Naive thymus-derived CD8-positive, alpha-beta T cell (primary cell): ENCODE results near the gene GLRA3. TPM values are rescaled to one million over a fixed set of nuclear protein-coding genes. Genes with fewer than 3 reads are reported as not detected.

ENCODE experiments used
- ATAC-seq, 2 donors: fragments of 150-1000 bp; cut with Tn5 transposase in 1 of 2; sonication (Bioruptor Pico), chemical (Tn5 transposase) in 1 of 2; 1 replicate in 1 of 2; 2 replicates in 1 of 2; pipeline ENCODE4 v1.10.0; 2021; ENCODE audit warnings: mild to moderate bottlenecking in 2 of 2, moderate library complexity in 2 of 2
- POLR2A ChIA-PET: fragments of 350-600 bp; sonication (Branson Sonifier 250); formaldehyde crosslinking; loops from one replicate; lab custom pipeline; 2021; ENCODE audit warnings: antibody characterized with exemption; lab: Charles Lee
- DNase-seq, 10 donors: peaks; one replicate each; pipeline versions ENCODE4 v3.0.0 to v3.0.0-alpha.2; 2020 to 2022
- H3K27ac Mint-ChIP-seq, 10 donors: one replicate each; pipeline ENCODE4 v1.8.0; 2020 to 2022; ENCODE audit warnings: mild to moderate bottlenecking in 10 of 10, mixed read lengths in 10 of 10, moderate library complexity in 4 of 10, inconsistent platforms in 1 of 10
- H3K27me3 Mint-ChIP-seq, 5 donors: one replicate each; pipeline ENCODE4 v1.8.0; 2021 to 2022; ENCODE audit warnings: mixed read lengths in 5 of 5
- H3K36me3 Mint-ChIP-seq, 3 donors: one replicate each; pipeline ENCODE4 v1.8.0; 2020 to 2022; ENCODE audit warnings: mixed read lengths in 3 of 3, mild to moderate bottlenecking in 2 of 3, inconsistent platforms in 1 of 3
- H3K4me1 Mint-ChIP-seq, 4 donors: one replicate each; pipeline ENCODE4 v1.8.0; 2021 to 2022; ENCODE audit warnings: mixed read lengths in 4 of 4
- H3K4me3 Mint-ChIP-seq, 10 donors: one replicate each; pipeline ENCODE4 v1.8.0; 2020 to 2022; ENCODE audit warnings: mild to moderate bottlenecking in 10 of 10, mixed read lengths in 10 of 10, moderate library complexity in 6 of 10, inconsistent platforms in 1 of 10
- H3K9me3 Mint-ChIP-seq, 9 donors: one replicate each; pipeline ENCODE4 v1.8.0; 2020 to 2022; ENCODE audit warnings: mixed read lengths in 9 of 9, mild to moderate bottlenecking in 3 of 9, inconsistent platforms in 1 of 9, moderate library complexity in 1 of 9
- polyA plus RNA-seq, 3 donors: library from polyadenylated mRNA; unstranded; fragments of 300-500 nt; fragmentation: Illumina TruSeq; gene quantifications; one replicate each; pipeline ENCODE4 v1.2.3, GENCODE V29; 2021
- total RNA-seq, 8 experiments: library from RNA in 2 of 8; stranded (reverse) in 2 of 8; gene quantifications; one replicate each; pipeline ENCODE4 v1.2.3 and lab custom pipeline; 2021 to 2026

The GLRA3 gene
- total and polyA plus RNA-seq, 5 experiments from 2014 or later = not detected

- Mint-ChIP-seq H3K9me3 (no peaks in the 10 kb centered on the region), H3K27me3 (peaks cover 0 to 25% (median 2%) of the 10 kb centered on the region in 5 donors), H3K36me3 (no peaks in the 10 kb centered on the region), H3K4me3 (no peak overlapping the region), H3K4me1 (no peaks in the 10 kb centered on the region), H3K27ac (no peak overlapping the region)
- ATAC-seq (no peak), DNase-seq (no peak)
- POLR2A ChIA-PET = no interaction called here
Observed at GRCh38 chr4:174669270-174669669, 159.8 kb downstream of the GLRA3 start.

GRCh38 chr4:174665799-174666198, 163.2 kb downstream of the GLRA3 start:
- ATAC-seq = no peak
- peaks cover 2 to 27% (median 3%) of the 10 kb centered on the region in 5 donors for H3K27me3 Mint-ChIP-seq
- H3K27ac Mint-ChIP-seq = no peak overlapping the region
- no peaks in the 10 kb centered on the region for H3K9me3 Mint-ChIP-seq
- no peak for DNase-seq
- POLR2A ChIA-PET = no interaction called here
- H3K36me3 Mint-ChIP-seq = no peaks in the 10 kb centered on the region
- H3K4me3 Mint-ChIP-seq = no peak overlapping the region
- no peaks in the 10 kb centered on the region for H3K4me1 Mint-ChIP-seq

DNA sequence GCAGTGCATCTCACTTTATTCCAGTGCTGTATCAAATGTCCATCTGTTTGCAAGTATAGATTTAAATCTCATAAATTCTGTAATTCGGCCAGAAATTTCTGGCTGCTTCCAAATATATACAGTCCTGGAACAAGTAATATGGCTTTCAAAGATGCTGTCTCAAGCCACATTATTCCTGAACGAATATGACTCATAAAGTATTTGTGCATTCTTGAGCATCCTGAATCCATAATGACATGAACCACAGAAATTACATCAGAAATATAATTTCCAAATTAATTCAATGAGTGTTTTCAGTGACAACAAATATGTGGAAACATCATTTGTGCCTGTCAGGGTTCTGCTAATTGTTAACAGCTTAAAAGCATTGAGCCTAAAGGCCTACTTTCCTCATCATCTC, 165.8 kb downstream of the GLRA3 start:
- ATAC-seq (no peak), DNase-seq (no peak)
- no peaks in the 10 kb centered on the region for H3K4me1 Mint-ChIP-seq
- POLR2A ChIA-PET = no interaction called here
- H3K9me3 Mint-ChIP-seq = no peaks in the 10 kb centered on the region
- no peak overlapping the region for H3K27ac Mint-ChIP-seq
- peaks cover 2 to 35% (median 3%) of the 10 kb centered on the region in 5 donors for H3K27me3 Mint-ChIP-seq
- H3K4me3 Mint-ChIP-seq = no peak overlapping the region
- H3K36me3 Mint-ChIP-seq = no peaks in the 10 kb centered on the region

GRCh38 chr4:174658246-174658645, 170.8 kb downstream of the GLRA3 start:
- Mint-ChIP-seq H3K36me3 (no peaks in the 10 kb centered on the region), H3K27ac (no peak overlapping the region), H3K9me3 (no peaks in the 10 kb centered on the region), H3K4me3 (no peak overlapping the region), H3K4me1 (no peaks in the 10 kb centered on the region), H3K27me3 (peaks cover 2 to 18% (median 5%) of the 10 kb centered on the region in 5 donors)
- ATAC-seq (no peak), DNase-seq (no peak)
- POLR2A ChIA-PET = no interaction called here

DNA sequence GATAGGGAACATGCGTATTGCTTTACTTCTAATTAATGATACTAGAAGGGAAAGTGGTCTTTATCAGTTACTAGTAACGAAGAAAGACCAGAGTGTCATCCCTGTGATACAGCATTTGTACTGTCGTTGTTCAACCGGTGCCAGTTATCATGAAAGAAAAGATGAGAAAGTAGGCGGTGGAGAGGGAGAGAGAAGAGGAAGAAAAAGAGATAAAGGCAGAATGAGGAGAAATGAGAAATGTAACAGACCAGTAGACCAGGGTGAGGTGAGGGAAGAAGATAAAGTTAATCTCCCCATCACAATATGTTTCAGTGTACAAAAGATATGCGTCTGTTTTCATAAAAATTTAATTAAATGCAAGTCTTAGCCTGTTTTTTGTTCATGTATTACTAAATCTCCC, 171.6 kb downstream of the GLRA3 start:
- POLR2A ChIA-PET = no interaction called here
- peaks cover 2 to 17% (median 5%) of the 10 kb centered on the region in 5 donors for H3K27me3 Mint-ChIP-seq
- no peaks in the 10 kb centered on the region for H3K9me3 Mint-ChIP-seq
- DNase-seq = no peak
- no peaks in the 10 kb centered on the region for H3K4me1 Mint-ChIP-seq
- ATAC-seq = no peak
- no peak overlapping the region for H3K4me3 Mint-ChIP-seq
- no peaks in the 10 kb centered on the region for H3K36me3 Mint-ChIP-seq
- no peak overlapping the region for H3K27ac Mint-ChIP-seq

- POLR2A ChIA-PET = no interaction called here
- Mint-ChIP-seq H3K27me3 (peaks cover 0 to 5% (median 2%) of the 10 kb centered on the region in 5 donors), H3K4me3 (no peak overlapping the region), H3K9me3 (no peaks in the 10 kb centered on the region), H3K36me3 (no peaks in the 10 kb centered on the region), H3K4me1 (no peaks in the 10 kb centered on the region), H3K27ac (no peak overlapping the region)
- no peak for ATAC-seq
- DNase-seq = no peak
Observed at GRCh38 chr4:174654634-174655033, 174.4 kb downstream of the GLRA3 start.

DNA sequence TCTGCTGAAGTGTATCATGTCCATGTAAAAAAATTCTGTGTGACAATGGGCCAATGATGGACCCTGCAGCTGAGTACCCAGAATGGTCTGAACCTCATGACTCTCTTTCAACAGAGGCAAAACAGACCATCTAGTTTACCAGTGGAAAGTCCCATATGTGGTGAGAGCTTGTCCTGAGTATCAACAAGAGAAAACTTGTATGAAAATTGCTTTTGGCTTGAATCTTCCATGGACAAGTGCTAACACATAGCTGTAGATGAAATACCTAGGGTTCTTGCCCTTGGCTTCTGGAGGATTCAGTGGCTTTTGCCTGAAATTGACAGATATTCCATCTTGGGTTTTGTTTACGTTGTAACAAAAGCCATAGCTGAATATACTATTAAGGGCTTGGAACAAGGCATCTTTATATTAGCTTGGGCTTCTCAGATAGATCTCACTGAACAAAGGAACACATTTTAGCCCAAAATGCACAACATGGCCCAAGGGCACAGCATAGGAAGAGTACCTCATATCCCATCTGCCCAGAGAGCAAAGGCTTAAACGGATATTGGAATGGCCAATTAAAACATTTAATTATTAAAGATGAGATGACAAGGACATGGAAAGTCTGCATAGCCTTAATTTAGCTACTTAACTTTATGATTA, 178.2 kb downstream of the GLRA3 start:
- H3K27ac Mint-ChIP-seq = no peak overlapping the region
- POLR2A ChIA-PET = no interaction called here

DNA sequence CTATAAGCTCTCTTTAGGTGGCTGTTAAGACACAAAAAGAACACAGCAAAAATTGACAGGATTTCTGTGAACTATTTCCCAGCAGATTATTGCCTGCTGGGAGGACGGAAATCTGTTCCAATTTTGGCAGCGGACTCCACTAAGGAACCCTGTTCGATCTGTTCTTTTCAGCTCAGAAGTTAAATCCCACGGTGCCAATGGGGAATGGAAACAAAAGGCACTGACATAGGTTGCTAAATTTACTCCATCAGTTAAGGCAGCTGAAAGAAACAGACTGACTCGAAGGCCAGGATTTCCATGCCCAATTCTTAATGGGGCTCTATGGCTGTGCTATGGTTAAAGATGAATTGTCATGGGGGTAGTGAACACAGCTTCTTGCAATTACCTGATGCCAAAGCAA, 180.2 kb downstream of the GLRA3 start:
- H3K4me3 Mint-ChIP-seq = no peak overlapping the region
- H3K36me3 Mint-ChIP-seq = no peaks in the 10 kb centered on the region
- DNase-seq = no peak
- no peak for ATAC-seq
- H3K9me3 Mint-ChIP-seq = no peaks in the 10 kb centered on the region
- H3K27me3 Mint-ChIP-seq = peaks cover 0 to 4% (median 0%) of the 10 kb centered on the region in 5 donors
- POLR2A ChIA-PET = no interaction called here
- H3K4me1 Mint-ChIP-seq = no peaks in the 10 kb centered on the region
- H3K27ac Mint-ChIP-seq = no peak overlapping the region

More for the DNA sequence above, 178.2 kb downstream of the GLRA3 start:
- ATAC-seq (no peak), DNase-seq (no peak)
- no peaks in the 10 kb centered on the region for H3K4me1 Mint-ChIP-seq
- no peaks in the 10 kb centered on the region for H3K9me3 Mint-ChIP-seq
- no peaks in the 10 kb centered on the region for H3K36me3 Mint-ChIP-seq
- peaks cover 0 to 4% (median 2%) of the 10 kb centered on the region in 5 donors for H3K27me3 Mint-ChIP-seq
- H3K4me3 Mint-ChIP-seq = no peak overlapping the region

DNA sequence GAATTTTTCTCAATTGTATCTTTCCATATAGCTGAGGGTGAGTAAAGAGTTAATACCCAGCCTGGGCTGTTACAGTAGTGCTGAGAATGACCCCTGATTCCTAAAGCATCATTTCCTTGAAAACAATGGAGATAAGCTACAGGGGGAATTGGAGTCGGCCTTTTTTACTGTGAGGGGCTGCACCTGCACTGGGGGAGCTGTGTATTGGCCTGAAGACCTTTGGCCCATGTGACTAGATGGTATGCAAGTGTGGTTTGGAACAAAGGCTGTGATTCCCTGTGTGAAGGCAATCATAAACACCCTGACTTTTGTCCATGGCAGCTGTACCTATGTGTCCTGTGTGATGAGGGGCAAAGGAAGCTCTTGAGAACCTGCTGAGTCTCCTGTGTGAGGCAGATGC, 182.7 kb downstream of the GLRA3 start:
- no peak for ATAC-seq
- no peaks in the 10 kb centered on the region for H3K36me3 Mint-ChIP-seq
- POLR2A ChIA-PET = no interaction called here
- no peak for DNase-seq
- no peak overlapping the region for H3K4me3 Mint-ChIP-seq
- H3K27me3 Mint-ChIP-seq = peaks cover 0 to 7% (median 0%) of the 10 kb centered on the region in 5 donors
- no peak overlapping the region for H3K27ac Mint-ChIP-seq
- H3K9me3 Mint-ChIP-seq = no peaks in the 10 kb centered on the region
- H3K4me1 Mint-ChIP-seq = no peaks in the 10 kb centered on the region

DNA sequence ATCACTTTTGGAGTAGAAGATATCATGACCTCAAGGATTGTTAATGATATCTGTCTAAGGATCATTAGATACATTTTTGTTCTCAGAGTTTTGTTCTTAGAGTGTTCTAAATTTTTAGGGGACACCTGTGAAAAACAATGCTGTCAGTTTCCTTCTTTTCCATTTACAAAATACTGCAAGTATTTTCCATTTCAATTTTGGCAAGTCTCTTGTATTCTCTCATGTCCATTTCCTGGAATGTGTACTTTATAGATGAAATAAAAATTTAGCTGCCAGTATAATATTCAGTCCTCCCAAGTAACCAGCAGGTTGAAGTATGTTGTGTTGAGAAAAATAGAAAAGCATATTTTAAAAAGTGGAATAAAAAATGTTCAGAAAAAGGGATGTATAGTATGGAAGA, 188.9 kb downstream of the GLRA3 start:
- Mint-ChIP-seq H3K27me3 (peaks cover 0 to 3% (median 0%) of the 10 kb centered on the region in 5 donors), H3K36me3 (no peaks in the 10 kb centered on the region), H3K4me3 (no peak overlapping the region), H3K4me1 (no peaks in the 10 kb centered on the region), H3K9me3 (no peaks in the 10 kb centered on the region), H3K27ac (no peak overlapping the region)
- DNase-seq (no peak), ATAC-seq (no peak)
- POLR2A ChIA-PET = no interaction called here

- POLR2A ChIA-PET = no interaction called here
- no peaks in the 10 kb centered on the region for H3K27me3 Mint-ChIP-seq
- no peak overlapping the region for H3K4me3 Mint-ChIP-seq
- peaks cover 0 to 1% (median 0%) of the 10 kb centered on the region in 4 donors for H3K4me1 Mint-ChIP-seq
- ATAC-seq (no peak), DNase-seq (no peak)
- H3K27ac Mint-ChIP-seq = no peak overlapping the region
- no peaks in the 10 kb centered on the region for H3K9me3 Mint-ChIP-seq
- H3K36me3 Mint-ChIP-seq = no peaks in the 10 kb centered on the region
Observed at GRCh38 chr4:174635732-174636131, 193.3 kb downstream of the GLRA3 start.

- ATAC-seq = no peak
- H3K27ac Mint-ChIP-seq = no peak overlapping the region
Observed at GRCh38 chr4:174633399-174633798, 195.6 kb downstream of the GLRA3 start.

GRCh38 chr4:174631901-174632758, 196.9 kb downstream of the GLRA3 start:
- no peaks in the 10 kb centered on the region for H3K27me3 Mint-ChIP-seq
- H3K36me3 Mint-ChIP-seq = no peaks in the 10 kb centered on the region
- POLR2A ChIA-PET = no interaction called here
- ATAC-seq (no peak), DNase-seq (peak in 5 of 10 donors; percentile 14 to 45 (median 34))
- H3K9me3 Mint-ChIP-seq = no peaks in the 10 kb centered on the region
- H3K27ac Mint-ChIP-seq = no peak overlapping the region
- H3K4me1 Mint-ChIP-seq = peaks cover 0 to 1% (median 0%) of the 10 kb centered on the region in 4 donors
- H3K4me3 Mint-ChIP-seq = no peak overlapping the region

More at GRCh38 chr4:174633399-174633798, 195.6 kb downstream of the GLRA3 start:
- POLR2A ChIA-PET = no interaction called here
- no peak overlapping the region for H3K4me3 Mint-ChIP-seq
- H3K9me3 Mint-ChIP-seq = no peaks in the 10 kb centered on the region
- no peaks in the 10 kb centered on the region for H3K36me3 Mint-ChIP-seq
- peaks cover 0 to 1% (median 0%) of the 10 kb centered on the region in 4 donors for H3K4me1 Mint-ChIP-seq
- H3K27me3 Mint-ChIP-seq = no peaks in the 10 kb centered on the region
- no peak for DNase-seq
